KOPT-K1 (cell line): ENCODE measurements around the gene CD207.
"Not testable (repeated sequence)": the region's sequence is repeated elsewhere in the genome, so short reads cannot be mapped to it uniquely, and the experiment has no call there.

Experiments
- H3K27ac ChIP-seq: fragments of 200-600 bp; sonication (generic); 2 replicates; pipeline ENCODE4 v1.5.1; 2016; ENCODE audit warnings: antibody characterized with exemption, mild to moderate bottlenecking, low read depth, low read length; ENCODE audit not compliant: poor library complexity, severe bottlenecking
- H3K36me3 ChIP-seq: fragments of 200-600 bp; sonication (generic); 2 replicates; pipeline ENCODE4 v1.5.1; 2017; ENCODE audit warnings: antibody characterized with exemption, mild to moderate bottlenecking, low read length, moderate library complexity; ENCODE audit not compliant: insufficient read depth
- H3K9me3 ChIP-seq: fragments of 200-600 bp; sonication (generic); 2 replicates; pipeline ENCODE4 v1.5.1; 2017; ENCODE audit warnings: antibody characterized with exemption, low read length, mild to moderate bottlenecking; ENCODE audit not compliant: insufficient read depth, poor library complexity, severe bottlenecking

The CD207 gene

GRCh38 chr2:70835643-70836042, at the start of gene CD207:
CD207 (minus strand) TSS chr2:70835816; CDS start chr2:70835776, 40 bp downstream.
- H3K9me3 ChIP-seq: no peaks in the 10 kb centered on the region
- H3K36me3 ChIP-seq: no peaks in the 10 kb centered on the region

DNA sequence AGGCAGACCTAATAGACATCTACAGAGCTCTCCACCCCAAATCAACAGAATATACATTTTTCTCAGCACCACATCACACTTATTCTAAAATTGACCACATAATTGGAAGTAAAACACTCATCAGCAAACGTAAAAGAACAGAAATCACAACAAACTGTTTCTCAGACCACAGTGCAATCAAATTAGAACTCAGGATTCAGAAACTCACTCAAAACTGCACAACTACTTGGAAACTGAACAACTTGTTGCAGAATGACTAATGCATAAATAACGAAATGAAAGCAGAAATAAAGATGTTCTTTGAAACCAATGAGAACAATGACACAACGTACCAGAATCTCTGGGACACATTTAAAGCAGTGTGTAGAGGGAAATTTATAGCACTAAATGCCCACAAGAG, 42.9 kb upstream of the CD207 start:
- H3K36me3 ChIP-seq, H3K27ac ChIP-seq, H3K9me3 ChIP-seq: not testable (repeated sequence)

More at GRCh38 chr2:70835643-70836042, at the start of gene CD207:
- no peak within 1 kb of the TSS for H3K27ac ChIP-seq

DNA sequence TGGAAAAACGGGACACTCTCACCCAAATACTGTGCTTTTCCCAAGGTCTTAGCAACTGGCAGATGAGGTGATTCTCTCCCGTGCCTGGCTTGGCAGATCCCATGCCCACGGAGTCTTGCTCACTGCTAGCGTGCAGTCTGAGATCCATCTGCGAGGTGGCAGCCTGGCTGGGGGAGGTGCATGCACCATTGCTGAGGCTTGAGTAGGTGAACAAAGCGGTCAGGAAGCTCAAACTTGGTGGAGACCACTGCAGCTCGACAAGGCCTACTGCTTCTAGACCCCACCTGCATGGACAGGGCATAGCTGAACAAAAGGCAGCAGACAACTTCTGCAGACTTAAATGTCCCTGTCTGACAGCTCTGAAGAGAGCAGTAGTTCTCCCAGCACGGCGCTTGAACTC, 40.5 kb upstream of the CD207 start:
- H3K27ac ChIP-seq, H3K9me3 ChIP-seq, H3K36me3 ChIP-seq: not testable (repeated sequence)

DNA sequence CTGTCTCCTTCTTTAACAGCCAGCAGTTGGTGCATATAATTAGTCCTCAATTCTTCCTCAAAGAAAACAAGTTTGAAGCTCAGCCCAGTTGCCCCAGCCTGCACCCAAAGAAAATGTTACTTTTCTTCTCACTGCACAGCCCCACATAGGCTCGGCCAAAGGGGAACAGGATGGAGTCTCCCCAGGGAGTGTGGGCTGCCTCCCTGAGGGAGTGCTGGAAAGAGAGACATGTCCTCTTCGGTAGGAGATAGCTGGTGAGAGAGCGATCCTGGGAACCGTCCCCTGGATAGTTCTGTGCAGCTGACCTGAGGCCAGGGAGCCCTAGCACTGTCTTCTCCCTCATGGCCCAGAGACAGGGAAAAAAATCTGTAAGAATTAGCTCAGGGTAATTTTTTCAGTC, 37.9 kb upstream of the CD207 start:
- H3K9me3 ChIP-seq: no peaks in the 10 kb centered on the region
- no peaks in the 10 kb centered on the region for H3K36me3 ChIP-seq
- no peak overlapping the region for H3K27ac ChIP-seq

DNA sequence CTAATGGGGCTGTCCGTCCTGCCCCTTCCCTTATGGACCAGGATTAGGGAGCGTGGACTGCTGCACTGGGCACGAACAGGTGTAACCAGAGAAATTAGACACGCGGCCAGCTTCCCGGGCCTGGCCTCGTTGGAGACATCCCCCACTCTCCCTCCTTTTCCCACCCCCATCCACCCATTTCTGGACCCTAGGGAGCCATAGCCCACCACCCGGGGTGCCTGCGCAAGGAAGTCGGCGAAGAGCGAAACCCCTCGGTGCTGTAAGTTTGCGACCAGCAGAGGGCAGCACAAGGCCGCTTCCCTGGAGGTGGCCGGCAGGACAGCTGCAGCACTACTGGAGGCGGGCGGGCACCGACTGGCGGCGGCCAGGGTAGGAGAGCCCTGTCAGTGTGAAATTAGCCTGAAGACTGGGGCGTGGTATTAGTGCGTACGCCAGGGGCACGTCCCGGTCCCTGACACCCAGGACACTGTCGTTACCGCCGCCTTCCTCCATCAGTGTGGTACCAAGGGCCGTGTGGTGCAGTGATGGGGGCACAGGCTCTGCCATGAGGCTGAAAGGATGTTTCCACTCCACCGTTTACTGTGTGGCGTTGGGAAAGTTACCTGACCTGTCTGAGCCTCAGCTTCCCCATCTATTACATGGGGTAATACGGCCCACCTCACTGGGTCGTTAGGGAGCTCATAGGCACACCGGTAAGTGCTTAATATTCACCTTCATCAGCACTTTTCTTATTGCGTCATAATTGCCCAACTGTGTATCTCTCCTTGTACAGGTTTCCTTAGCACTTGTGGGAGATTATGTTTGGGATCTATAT, 36.0 kb upstream of the CD207 start:
- no peaks in the 10 kb centered on the region for H3K36me3 ChIP-seq
- no peak overlapping the region for H3K27ac ChIP-seq
- no peaks in the 10 kb centered on the region for H3K9me3 ChIP-seq

- Histone ChIP-seq H3K36me3 (no peaks in the 10 kb centered on the region), H3K27ac (no peak overlapping the region), H3K9me3 (no peaks in the 10 kb centered on the region)
Observed at GRCh38 chr2:70870790-70871189, 35.2 kb upstream of the CD207 start.

DNA sequence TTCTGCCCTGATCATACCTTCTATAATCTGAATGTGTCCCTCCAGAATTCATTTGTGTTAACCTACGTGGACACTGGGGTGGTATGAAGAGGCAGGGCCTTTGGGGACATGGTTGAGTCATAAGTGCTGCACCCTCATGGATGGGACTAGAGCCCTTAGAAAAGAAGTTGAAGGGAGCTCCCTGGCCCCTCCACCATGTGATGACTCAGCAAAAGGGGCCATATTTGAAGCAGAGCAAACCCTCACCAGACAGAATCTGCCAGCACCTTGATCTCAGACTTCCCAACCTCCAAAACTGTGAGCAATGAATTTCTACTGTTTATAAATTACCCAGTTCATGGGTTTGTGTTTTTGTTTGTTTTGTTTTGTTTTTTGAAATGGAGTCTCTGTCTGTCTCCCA, 33.4 kb upstream of the CD207 start:
- H3K9me3 ChIP-seq: no peaks in the 10 kb centered on the region
- no peak overlapping the region for H3K27ac ChIP-seq
- no peaks in the 10 kb centered on the region for H3K36me3 ChIP-seq

GRCh38 chr2:70861777-70862625, 26.4 kb upstream of the CD207 start:
- H3K27ac ChIP-seq: no peak overlapping the region
- no peaks in the 10 kb centered on the region for H3K36me3 ChIP-seq
- no peaks in the 10 kb centered on the region for H3K9me3 ChIP-seq

- no peaks in the 10 kb centered on the region for H3K9me3 ChIP-seq
- no peaks in the 10 kb centered on the region for H3K36me3 ChIP-seq
- no peak overlapping the region for H3K27ac ChIP-seq
Observed at GRCh38 chr2:70855667-70856066, 20.1 kb upstream of the CD207 start.

- H3K36me3 ChIP-seq: no peaks in the 10 kb centered on the region
- H3K9me3 ChIP-seq: no peaks in the 10 kb centered on the region
- no peak overlapping the region for H3K27ac ChIP-seq
Observed at GRCh38 chr2:70854411-70854810, 18.8 kb upstream of the CD207 start.

GRCh38 chr2:70852824-70853223, 17.2 kb upstream of the CD207 start:
- H3K27ac ChIP-seq: no peak overlapping the region
- H3K9me3 ChIP-seq: no peaks in the 10 kb centered on the region
- H3K36me3 ChIP-seq: no peaks in the 10 kb centered on the region

DNA sequence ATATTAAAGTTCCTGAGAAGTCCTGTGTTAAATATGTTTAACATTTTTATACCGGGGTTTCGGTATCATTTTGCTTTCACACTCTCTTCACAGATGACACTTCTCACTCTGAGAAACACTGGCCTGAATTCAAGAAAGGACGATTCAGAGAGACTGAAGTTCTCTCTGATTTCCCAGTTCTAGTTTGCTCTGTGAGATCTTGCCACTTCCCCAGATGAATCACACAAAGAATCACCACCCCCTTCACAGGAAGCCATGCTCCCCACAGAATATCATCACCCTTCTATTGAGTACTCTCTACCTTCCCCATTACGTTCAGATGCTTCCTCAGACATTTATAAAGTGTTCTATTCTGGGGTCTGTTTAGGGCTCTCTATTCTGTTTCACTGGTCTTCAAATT, 16.1 kb upstream of the CD207 start:
- no peaks in the 10 kb centered on the region for H3K9me3 ChIP-seq
- no peak overlapping the region for H3K27ac ChIP-seq
- no peaks in the 10 kb centered on the region for H3K36me3 ChIP-seq

DNA sequence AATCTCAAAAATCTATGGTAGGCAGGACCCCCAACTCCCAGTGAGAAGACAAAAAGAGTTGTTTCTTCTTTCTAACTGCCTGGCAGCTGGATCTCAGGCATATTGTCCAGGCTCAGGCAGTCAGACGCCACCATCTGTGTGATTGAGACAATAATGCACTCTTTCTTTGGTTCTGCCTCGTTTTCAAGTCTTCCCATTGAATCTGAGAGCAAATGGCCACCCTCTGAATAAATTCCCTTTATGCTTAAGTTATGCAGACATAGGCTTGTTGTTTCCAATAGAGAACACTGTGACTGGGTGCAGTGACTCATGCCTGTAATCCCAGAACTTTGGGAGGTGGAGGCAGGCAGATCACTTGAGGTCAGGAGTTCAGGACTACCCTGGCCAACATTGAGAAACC, 15.3 kb upstream of the CD207 start:
- Histone ChIP-seq H3K9me3 (no peaks in the 10 kb centered on the region), H3K36me3 (no peaks in the 10 kb centered on the region), H3K27ac (no peak overlapping the region)

DNA sequence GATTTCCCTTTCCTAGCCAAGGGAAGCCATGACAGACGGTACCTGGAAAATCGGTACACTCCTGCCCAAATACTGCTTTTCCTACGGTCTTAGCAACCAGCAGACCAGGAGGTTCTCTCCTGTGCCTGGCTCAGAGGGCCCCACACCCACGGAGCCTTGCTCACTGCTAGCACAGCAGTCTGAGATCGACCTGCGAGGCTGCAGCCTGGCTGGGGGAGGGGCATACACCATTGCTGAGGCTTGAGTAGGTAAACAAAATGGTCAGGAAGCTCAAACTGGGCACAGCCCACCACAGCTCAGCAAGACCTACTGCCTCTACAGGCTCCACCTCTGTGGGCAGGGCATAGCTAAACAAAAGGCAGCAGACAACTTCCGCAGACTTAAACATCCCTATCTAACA, 6.8 kb upstream of the CD207 start:
- Histone ChIP-seq H3K36me3 (no peaks in the 10 kb centered on the region), H3K27ac (no peak overlapping the region), H3K9me3 (no peaks in the 10 kb centered on the region)

GRCh38 chr2:70837980-70838925, 2.6 kb upstream of the CD207 start:
- Histone ChIP-seq H3K27ac (no peak overlapping the region), H3K9me3 (no peaks in the 10 kb centered on the region), H3K36me3 (no peaks in the 10 kb centered on the region)
